Fibroblast of skin of scalp (primary cell): ENCODE results near the gene TCEAL7.

ENCODE experiments used
- DNase-seq: peaks from one replicate; pipeline ENCODE4 v3.0.0-alpha.2; 2013

TCEAL7 gene

GRCh38 chrX:103369479-103369878 lies 39.4 kb downstream of the TCEAL7 start:
- DNase-seq: no peak

GRCh38 chrX:103372886-103373285 lies 42.8 kb downstream of the TCEAL7 start:
- DNase-seq: no peak

GRCh38 chrX:103373581-103373980 lies 43.5 kb downstream of the TCEAL7 start:
- DNase-seq: no peak

- DNase-seq: peak; percentile 61
These were observed 46.3 kb downstream of the TCEAL7 start, which contains the start of gene BEX3 for GRCh38 chrX:103376118-103376978. BEX3 (plus strand) TSS chrX:103376538; CDS start chrX:103377522, 984 bp downstream.

GRCh38 chrX:103376979-103377324 lies 46.9 kb downstream of the TCEAL7 start:
- peak; percentile 45 for DNase-seq

- DNase-seq: no peak
These were observed 49.0 kb downstream of the TCEAL7 start for GRCh38 chrX:103378990-103379389.
